Peyer's patch (tissue), 4 donors: Measurements from ENCODE around the gene UGT1A10. TPM values are rescaled to one million over a fixed set of nuclear protein-coding genes. Genes with fewer than 3 reads are reported as not detected.
"Not testable (repeated sequence)": the region's sequence is repeated elsewhere in the genome, so short reads cannot be mapped to it uniquely, and the experiment has no call there.

Experiments
- DNase-seq, 3 donors: peaks; one replicate each; pipeline ENCODE4 v3.0.0-alpha.2; 2017 to 2019
- H3K27ac ChIP-seq, 4 donors: fragments of 200-600 bp; sonication (generic); one replicate each; pipeline ENCODE4 v1.5.1; 2016 to 2019
- H3K27me3 ChIP-seq, 2 donors: fragments of 200-600 bp; sonication (generic); one replicate each; pipeline ENCODE4 v1.5.1; 2019
- H3K36me3 ChIP-seq, 3 donors: fragments of 200-600 bp; sonication (generic); one replicate each; pipeline ENCODE4 v1.5.1; 2016 to 2019
- H3K4me1 ChIP-seq, 4 donors: fragments of 200-600 bp; sonication (generic); one replicate each; pipeline ENCODE4 v1.5.1; 2016 to 2019
- H3K4me3 ChIP-seq, 4 donors: fragments of 200-600 bp; sonication (generic); 1 replicate in 3 of 4; 2 replicates in 1 of 4; pipeline ENCODE4 v1.5.1; 2016 to 2019; ENCODE audit warnings: mild to moderate bottlenecking in 1 of 4
- H3K9me3 ChIP-seq, 4 donors: fragments of 200-600 bp; sonication (generic); one replicate each; pipeline ENCODE4 v1.5.1; 2016 to 2019; ENCODE audit warnings: mild to moderate bottlenecking in 1 of 4
- CTCF ChIP-seq, 6 experiments: fragments of 450-650 bp in 4 of 6; fragments of 200-600 bp in 2 of 6; sonication (generic) in 1 of 6; IDR thresholded peaks; one replicate each; pipeline ENCODE4 v1.5.1; 2017 to 2019; ENCODE audit warnings: antibody characterized with exemption in 6 of 6, mild to moderate bottlenecking in 3 of 6, moderate library complexity in 1 of 6
- POLR2A ChIP-seq, 2 donors: fragments of 450-650 bp; IDR thresholded peaks; one replicate each; pipeline ENCODE4 v1.5.1; 2017; ENCODE audit warnings: antibody characterized with exemption in 2 of 2, mild to moderate bottlenecking in 2 of 2, moderate library complexity in 2 of 2
- total RNA-seq, 4 donors: library from RNA; depleted of rRNA; stranded (reverse); fragments of >200 nt; gene quantifications; one replicate each; pipeline ENCODE4 v1.1.0, GENCODE V29; 2016

Gene UGT1A10
- total RNA-seq, 4 donors from 2014 or later, result 19.0 to 168 (median 71.8) TPM

GRCh38 chr2:233740870-233741269 lies 104.6 kb downstream of the UGT1A10 start:
- Histone ChIP-seq H3K27me3 (no peaks in the 10 kb centered on the region), H3K27ac (no peak overlapping the region), H3K9me3 (no peaks in the 10 kb centered on the region), H3K36me3 (no peaks in the 10 kb centered on the region), H3K4me3 (no peak overlapping the region), H3K4me1 (peaks cover 0 to 3% (median 0%) of the 10 kb centered on the region in 4 donors)
- no peak for DNase-seq
- TF ChIP-seq CTCF (IDR thresholded peaks at IDR 0.05) (no peak), POLR2A (IDR thresholded peaks at IDR 0.05) (no peak)

- DNase-seq, result no peak
- H3K27me3 ChIP-seq, result no peaks in the 10 kb centered on the region
- peaks cover 0 to 3% (median 0%) of the 10 kb centered on the region in 4 donors for H3K4me1 ChIP-seq
- no peak overlapping the region for H3K27ac ChIP-seq
- TF ChIP-seq CTCF (IDR thresholded peaks at IDR 0.05), result no peak
- TF ChIP-seq POLR2A (IDR thresholded peaks at IDR 0.05), result no peak
- no peaks in the 10 kb centered on the region for H3K36me3 ChIP-seq
- no peaks in the 10 kb centered on the region for H3K9me3 ChIP-seq
- H3K4me3 ChIP-seq, result no peak overlapping the region
Observed at GRCh38 chr2:233743464-233744259, 107.4 kb downstream of the UGT1A10 start.

- H3K27me3 ChIP-seq, result no peaks in the 10 kb centered on the region
- no peak overlapping the region for H3K4me3 ChIP-seq
- peak overlapping the region in 1 of 4 donors; percentile 65 for H3K27ac ChIP-seq
- H3K4me1 ChIP-seq, result no peaks in the 10 kb centered on the region
- no peaks in the 10 kb centered on the region for H3K36me3 ChIP-seq
- H3K9me3 ChIP-seq, result no peaks in the 10 kb centered on the region
- TF ChIP-seq POLR2A (IDR thresholded peaks at IDR 0.05) (no peak), CTCF (IDR thresholded peaks at IDR 0.05) (no peak)
- peak in 1 of 3 donors; percentile 57 for DNase-seq
Observed at GRCh38 chr2:233745073-233745755, 109.0 kb downstream of the UGT1A10 start.

- not testable (repeated sequence) for H3K36me3 ChIP-seq, DNase-seq, H3K27me3 ChIP-seq, H3K9me3 ChIP-seq, H3K4me1 ChIP-seq, H3K4me3 ChIP-seq
- H3K27ac ChIP-seq, result peak overlapping the region in 1 of 4 donors; percentile 65
Observed at GRCh38 chr2:233745838-233746237, 109.6 kb downstream of the UGT1A10 start.

- Histone ChIP-seq H3K4me1 (no peaks in the 10 kb centered on the region), H3K4me3 (no peak overlapping the region), H3K36me3 (no peaks in the 10 kb centered on the region), H3K27ac (peak overlapping the region in 1 of 4 donors; percentile 65), H3K9me3 (peaks cover 0 to 4% (median 2%) of the 10 kb centered on the region in 4 donors), H3K27me3 (no peaks in the 10 kb centered on the region)
- no peak for DNase-seq
- TF ChIP-seq POLR2A (IDR thresholded peaks at IDR 0.05) (no peak), CTCF (IDR thresholded peaks at IDR 0.05) (no peak)
Observed at GRCh38 chr2:233746475-233747282, 110.4 kb downstream of the UGT1A10 start.

GRCh38 chr2:233747283-233747544 lies 111.0 kb downstream of the UGT1A10 start:
- TF ChIP-seq CTCF (IDR thresholded peaks at IDR 0.05) (no peak), POLR2A (IDR thresholded peaks at IDR 0.05) (no peak)
- Histone ChIP-seq H3K36me3 (no peaks in the 10 kb centered on the region), H3K27ac (no peak overlapping the region), H3K27me3 (no peaks in the 10 kb centered on the region), H3K4me1 (no peaks in the 10 kb centered on the region), H3K9me3 (peaks cover 0 to 4% (median 2%) of the 10 kb centered on the region in 4 donors), H3K4me3 (no peak overlapping the region)
- DNase-seq, result no peak

GRCh38 chr2:233750689-233751088 lies 114.4 kb downstream of the UGT1A10 start:
- peak overlapping the region in 3 of 4 donors; percentile 32 to 72 (median 71) for H3K27ac ChIP-seq
- not testable (repeated sequence) for H3K9me3 ChIP-seq, H3K36me3 ChIP-seq, H3K4me1 ChIP-seq, H3K27me3 ChIP-seq, DNase-seq, H3K4me3 ChIP-seq

- peak overlapping the region in 3 of 4 donors; percentile 43 to 72 (median 71) for H3K27ac ChIP-seq
- H3K27me3 ChIP-seq, H3K9me3 ChIP-seq, H3K36me3 ChIP-seq, DNase-seq, H3K4me1 ChIP-seq, H3K4me3 ChIP-seq: not testable (repeated sequence)
Observed at GRCh38 chr2:233751212-233752009, 115.2 kb downstream of the UGT1A10 start.
